Upper lobe of right lung (tissue), 1 donor: Measurements from ENCODE around the gene LAMC3. TPM values are rescaled to one million over a fixed set of nuclear protein-coding genes. Genes with fewer than 3 reads are reported as not detected.

Experiments
- ATAC-seq: fragments of 200-7000 bp; cut with Tn5 transposase; one replicate; pipeline ENCODE4 v1.9.1; 2020; ENCODE audit warnings: mild to moderate bottlenecking, moderate library complexity
- DNase-seq: peaks from one replicate; pipeline ENCODE4 v3.0.0-alpha.2; 2020
- H3K27ac ChIP-seq: fragments of 200-600 bp; one replicate; pipeline ENCODE4 v1.8.0; 2022
- H3K27me3 ChIP-seq: fragments of 200-600 bp; one replicate; pipeline ENCODE4 v1.8.0; 2022; ENCODE audit warnings: mild to moderate bottlenecking
- H3K36me3 ChIP-seq: fragments of 200-600 bp; one replicate; pipeline ENCODE4 v1.8.0; 2022
- H3K4me1 ChIP-seq: fragments of 200-600 bp; one replicate; pipeline ENCODE4 v1.8.0; 2022
- H3K4me3 ChIP-seq: fragments of 200-600 bp; one replicate; pipeline ENCODE4 v1.8.0; 2022; ENCODE audit warnings: mild to moderate bottlenecking
- H3K9me3 ChIP-seq: fragments of 200-600 bp; one replicate; pipeline ENCODE4 v1.8.0; 2022
- CTCF ChIP-seq: fragments of 200-600 bp; IDR thresholded peaks from one replicate; pipeline ENCODE4 v1.8.0; 2022; ENCODE audit warnings: antibody characterized with exemption
- intact Hi-C: fragments of 100-400 bp; cut with DNase I; formaldehyde crosslinking; loops from one replicate; pipeline ENCODE4 v1.11.0; 2022
- total RNA-seq: library from RNA; stranded (reverse); fragmentation: NEBNext Ultra II Directional; extraction: Animal tissue kit (Norgen Biotek cat#: 25700); gene quantifications from one replicate; pipeline ENCODE4 v1.2.1, GENCODE V29; 2021
- donor health status: DM: no; HTN: yes; CAD: no; lungs with severe emphysema.

The LAMC3 gene
- total RNA-seq, 1 donor from 2014 or later = 28.5 TPM

GRCh38 chr9:130993303-130994030, 15.5 kb upstream of the LAMC3 start:
- H3K4me1 ChIP-seq = no peaks in the 10 kb centered on the region
- intact Hi-C loops = no loop called here
- ATAC-seq = no peak
- H3K4me3 ChIP-seq = no peak overlapping the region
- H3K9me3 ChIP-seq = no peaks in the 10 kb centered on the region
- no peak for DNase-seq
- no peak overlapping the region for H3K27ac ChIP-seq
- no peaks in the 10 kb centered on the region for H3K36me3 ChIP-seq
- TF ChIP-seq CTCF = no peak
- peaks cover 6% of the 10 kb centered on the region for H3K27me3 ChIP-seq

GRCh38 chr9:130994135-130995085, 14.6 kb upstream of the LAMC3 start:
- DNase-seq (no peak), ATAC-seq (no peak)
- no peaks in the 10 kb centered on the region for H3K36me3 ChIP-seq
- no peak overlapping the region for H3K27ac ChIP-seq
- no peaks in the 10 kb centered on the region for H3K4me1 ChIP-seq
- TF ChIP-seq CTCF = no peak
- no peaks in the 10 kb centered on the region for H3K9me3 ChIP-seq
- H3K4me3 ChIP-seq = no peak overlapping the region
- peaks cover 15% of the 10 kb centered on the region for H3K27me3 ChIP-seq
- intact Hi-C loops = no loop called here

- intact Hi-C loops = no loop called here
- ATAC-seq (peak; percentile 60), DNase-seq (no peak)
- Histone ChIP-seq H3K36me3 (no peaks in the 10 kb centered on the region), H3K9me3 (no peaks in the 10 kb centered on the region), H3K27ac (no peak overlapping the region), H3K4me1 (no peaks in the 10 kb centered on the region), H3K4me3 (no peak overlapping the region), H3K27me3 (peaks cover 23% of the 10 kb centered on the region)
- no peak for TF ChIP-seq CTCF
Measured at GRCh38 chr9:130995086-130996011, 13.6 kb upstream of the LAMC3 start.

GRCh38 chr9:130996205-130996604, 12.8 kb upstream of the LAMC3 start:
- TF ChIP-seq CTCF = no peak
- no peaks in the 10 kb centered on the region for H3K4me1 ChIP-seq
- ATAC-seq (no peak), DNase-seq (no peak)
- no peak overlapping the region for H3K4me3 ChIP-seq
- H3K36me3 ChIP-seq = no peaks in the 10 kb centered on the region
- intact Hi-C loops = no loop called here
- H3K9me3 ChIP-seq = no peaks in the 10 kb centered on the region
- no peak overlapping the region for H3K27ac ChIP-seq
- H3K27me3 ChIP-seq = peaks cover 30% of the 10 kb centered on the region

GRCh38 chr9:130996676-130997394, 12.1 kb upstream of the LAMC3 start:
- no peak for DNase-seq
- H3K27me3 ChIP-seq = peaks cover 36% of the 10 kb centered on the region
- H3K4me1 ChIP-seq = no peaks in the 10 kb centered on the region
- intact Hi-C loops = no loop called here
- no peaks in the 10 kb centered on the region for H3K36me3 ChIP-seq
- H3K27ac ChIP-seq = no peak overlapping the region
- no peak for TF ChIP-seq CTCF
- no peak overlapping the region for H3K4me3 ChIP-seq
- no peaks in the 10 kb centered on the region for H3K9me3 ChIP-seq
- ATAC-seq = no peak
